HG02623 (cell line): ENCODE results near the gene CELSR1.
"Not testable (repeated sequence)": the region's sequence is repeated elsewhere in the genome, so short reads cannot be mapped to it uniquely, and the experiment has no call there.

ENCODE experiments used
- ATAC-seq: cut with Tn5 transposase; IDR thresholded peaks from one replicate; pipeline ENCODE4 v1.9.1; 2021; ENCODE audit warnings: moderate library complexity; ENCODE audit not compliant: unreplicated experiment

Gene CELSR1

DNA sequence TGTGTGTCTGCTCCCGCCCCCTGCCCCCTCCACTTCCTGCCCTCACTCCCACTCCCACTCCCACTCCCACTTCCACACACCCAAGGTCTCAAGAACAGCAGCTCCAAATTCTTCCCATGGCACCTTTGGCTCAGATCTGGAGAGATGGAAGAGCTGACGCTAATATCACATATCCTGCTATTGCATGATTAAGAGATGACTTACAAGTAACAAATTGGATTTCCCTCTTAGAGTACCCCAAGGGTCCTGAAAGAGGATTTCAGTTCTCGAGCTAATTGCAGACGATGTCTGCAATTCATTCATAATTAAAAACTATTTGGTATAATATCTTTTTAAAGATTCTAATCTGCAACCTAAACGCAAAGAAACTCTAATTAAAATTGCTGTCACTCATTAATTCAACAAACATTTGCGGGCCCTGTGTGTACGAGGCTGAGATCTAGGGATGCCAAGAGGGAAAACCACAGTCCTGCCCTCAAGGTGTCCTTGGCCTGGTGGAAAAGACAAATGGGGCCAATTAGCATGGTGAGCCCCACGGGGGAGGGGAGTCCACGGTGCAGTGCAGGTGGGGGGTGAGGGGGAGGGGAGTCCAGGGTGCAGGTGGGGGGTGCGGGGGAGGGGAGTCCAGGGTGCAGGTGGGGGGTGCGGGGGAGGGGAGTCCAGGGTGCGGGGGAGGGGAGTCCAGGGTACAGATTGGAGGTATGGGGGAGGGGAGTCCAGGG is 50.3 kb downstream of the CELSR1 start:
- ATAC-seq: no peak

DNA sequence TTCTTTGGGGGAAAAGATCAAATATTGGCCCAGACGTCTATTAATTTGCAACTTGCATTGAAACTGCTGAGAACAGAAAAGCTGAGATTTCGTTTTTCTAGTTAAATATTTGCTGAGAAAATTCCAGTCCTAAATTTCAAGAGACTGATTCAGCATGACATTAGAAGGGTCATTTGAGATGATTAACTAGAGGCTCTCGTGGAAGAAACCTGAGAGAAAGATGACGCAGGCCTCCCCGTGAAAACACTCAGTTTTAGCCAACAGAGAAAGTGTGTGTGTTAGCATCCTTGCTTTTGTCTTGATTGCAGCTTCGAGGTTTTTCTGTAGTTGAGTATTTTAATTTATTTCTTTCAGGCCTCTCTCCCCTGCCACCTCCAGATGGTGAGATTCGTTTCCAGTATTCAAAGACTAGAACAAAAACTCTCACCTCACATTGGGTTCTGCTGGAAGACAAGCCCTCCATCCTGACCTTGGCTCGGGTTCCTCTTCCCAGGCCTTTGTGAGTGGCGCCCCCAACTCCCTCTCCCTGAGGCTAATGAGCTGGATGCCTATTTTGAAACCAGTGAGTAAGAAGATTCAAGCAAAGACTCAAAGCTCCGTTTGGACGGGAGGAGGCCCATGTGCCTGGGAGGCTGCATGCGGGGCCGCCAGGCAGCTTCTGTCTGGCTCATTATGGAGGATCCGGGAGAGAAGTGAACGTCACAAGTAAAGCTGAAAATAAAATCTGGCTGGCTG is 52.4 kb downstream of the CELSR1 start:
- no peak for ATAC-seq

DNA sequence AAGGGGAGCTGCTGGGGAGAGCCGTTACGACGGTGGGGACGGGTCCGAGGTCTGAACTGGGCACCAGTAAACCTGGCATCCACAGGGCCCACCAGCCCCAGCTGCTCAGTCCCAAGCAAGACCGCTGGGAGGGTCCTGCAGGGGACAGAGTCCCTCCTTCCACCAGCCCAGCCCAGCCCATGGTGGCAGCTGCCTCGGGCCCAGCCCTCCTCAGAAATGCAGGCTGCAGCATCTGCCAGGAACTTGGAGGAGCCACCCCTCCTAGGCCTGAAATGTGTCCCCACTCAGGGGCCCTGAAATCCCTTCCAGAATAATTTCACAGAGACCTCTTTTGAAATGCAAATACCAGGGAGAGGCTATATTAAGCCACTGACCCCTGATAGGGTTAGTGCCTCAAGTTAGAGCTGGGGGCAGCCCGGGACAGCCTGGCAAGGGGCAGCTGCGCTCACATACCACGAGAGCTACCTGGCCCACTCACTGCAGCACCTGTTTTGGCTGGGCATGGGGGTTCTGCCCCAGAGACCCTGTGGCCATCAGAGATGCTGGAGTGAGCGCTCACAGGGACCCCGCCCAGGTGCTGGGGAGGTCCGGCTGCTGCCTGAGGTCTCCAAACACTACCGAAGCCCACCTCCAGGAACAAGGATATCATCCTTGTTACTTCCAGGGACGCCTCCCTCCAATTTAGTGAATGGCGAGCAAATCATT is 53.1 kb downstream of the CELSR1 start:
- no peak for ATAC-seq

DNA sequence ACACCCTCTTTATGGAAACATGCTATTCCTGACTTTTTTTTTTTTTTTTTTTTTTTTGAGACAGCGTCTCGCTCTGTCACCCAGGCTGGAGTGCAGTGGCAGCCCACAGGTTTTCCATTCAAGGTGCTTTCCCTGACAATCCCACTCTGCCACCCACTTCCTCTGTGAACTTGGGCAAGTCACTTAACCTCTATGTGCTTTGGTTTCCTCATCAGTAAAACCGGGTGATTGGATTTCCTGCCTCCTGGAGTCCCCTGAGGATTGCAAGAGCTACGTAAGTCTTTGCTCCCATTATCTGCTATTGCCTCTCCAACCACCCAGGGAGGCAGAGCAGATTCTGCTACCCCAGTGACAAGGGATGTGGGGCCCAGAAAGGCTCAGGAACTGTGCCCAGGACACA is 54.1 kb downstream of the CELSR1 start:
- no peak for ATAC-seq

DNA sequence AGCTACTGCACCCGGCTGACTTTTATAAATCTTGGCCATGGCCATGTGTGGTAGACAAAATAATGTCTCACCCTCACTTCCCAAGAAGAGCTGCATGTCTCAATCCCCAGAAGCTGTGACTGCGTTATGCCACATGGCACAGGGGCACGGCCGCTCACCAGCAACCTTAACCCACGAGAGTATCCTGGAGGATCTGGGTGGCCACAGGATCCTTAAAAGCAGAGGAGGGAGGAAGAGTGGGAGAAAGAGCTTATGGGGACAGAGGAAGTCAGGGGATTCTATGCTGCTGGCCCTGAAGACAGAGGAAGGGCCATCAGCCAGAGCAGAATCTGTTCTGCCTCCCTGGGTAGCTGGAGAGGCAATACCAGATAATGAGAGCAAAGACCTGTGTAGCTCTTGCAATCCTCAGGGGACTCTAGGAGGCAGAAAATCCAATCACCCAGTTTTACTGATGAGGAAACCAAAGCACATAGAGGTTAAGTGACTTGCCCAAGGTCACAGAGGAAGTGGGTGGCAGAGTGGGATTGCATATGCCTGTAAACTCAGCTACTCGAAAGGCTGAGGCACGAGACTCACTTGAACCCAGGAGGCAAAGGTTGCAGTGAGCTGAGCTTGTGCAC is 55.3 kb downstream of the CELSR1 start:
- ATAC-seq: no peak

DNA sequence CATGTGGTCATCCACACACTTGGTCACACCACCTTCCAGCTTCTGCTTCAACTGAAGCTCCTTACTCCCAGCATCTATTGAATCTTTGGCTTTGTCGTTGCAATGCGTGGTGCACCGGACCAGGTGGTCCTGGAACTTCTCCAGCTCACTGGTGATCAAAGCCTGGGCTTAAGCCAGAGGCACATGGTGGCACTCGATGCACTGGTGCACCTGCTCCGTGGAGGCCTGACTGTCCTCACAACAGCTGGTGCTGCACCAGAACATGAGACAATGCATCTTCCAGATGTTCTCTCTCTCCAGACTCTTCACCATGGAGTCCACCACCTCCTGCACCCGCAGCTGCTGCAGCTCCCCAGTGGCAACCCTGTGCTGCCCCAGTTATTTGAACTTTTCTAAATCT is 56.0 kb downstream of the CELSR1 start:
- ATAC-seq: no peak

DNA sequence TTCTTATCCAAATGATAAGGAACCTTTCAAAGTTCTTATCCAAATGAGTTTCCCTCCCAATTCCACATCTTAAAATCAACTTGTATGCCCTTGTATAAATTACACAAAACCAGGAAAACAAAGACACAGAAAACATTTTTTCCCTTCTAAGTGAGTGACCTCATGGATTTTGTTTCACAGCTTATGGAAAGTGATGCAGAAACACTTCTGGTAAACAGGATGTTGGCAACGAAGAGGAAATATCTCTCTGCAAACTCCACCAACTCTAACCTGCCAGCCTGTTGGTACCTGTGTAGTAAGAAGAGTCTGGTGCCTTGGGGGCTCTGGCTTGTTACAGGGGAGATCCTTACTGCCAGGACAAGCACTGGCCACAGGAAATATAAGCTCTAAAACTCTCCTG is 57.0 kb downstream of the CELSR1 start:
- ATAC-seq: no peak

DNA sequence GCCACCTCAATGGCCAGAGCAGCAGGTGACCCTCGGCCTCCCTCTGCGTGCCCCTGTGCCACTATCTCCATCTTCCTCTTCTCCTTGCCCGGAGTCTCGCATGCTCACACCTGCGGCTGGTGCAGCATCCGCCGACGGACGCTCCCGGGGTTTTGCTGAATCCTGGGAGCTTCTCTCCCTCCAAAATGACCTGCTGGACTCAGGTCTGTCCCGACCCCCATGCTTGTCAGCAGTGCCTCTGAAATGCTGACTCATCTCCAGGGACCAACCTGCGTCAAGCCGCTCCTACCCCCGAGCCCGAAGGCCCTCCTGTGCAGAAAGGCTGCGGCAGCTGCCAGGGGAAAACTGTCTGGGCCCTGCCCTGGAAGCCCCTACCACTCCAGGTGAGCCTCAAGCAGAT is 58.4 kb downstream of the CELSR1 start:
- no peak for ATAC-seq

DNA sequence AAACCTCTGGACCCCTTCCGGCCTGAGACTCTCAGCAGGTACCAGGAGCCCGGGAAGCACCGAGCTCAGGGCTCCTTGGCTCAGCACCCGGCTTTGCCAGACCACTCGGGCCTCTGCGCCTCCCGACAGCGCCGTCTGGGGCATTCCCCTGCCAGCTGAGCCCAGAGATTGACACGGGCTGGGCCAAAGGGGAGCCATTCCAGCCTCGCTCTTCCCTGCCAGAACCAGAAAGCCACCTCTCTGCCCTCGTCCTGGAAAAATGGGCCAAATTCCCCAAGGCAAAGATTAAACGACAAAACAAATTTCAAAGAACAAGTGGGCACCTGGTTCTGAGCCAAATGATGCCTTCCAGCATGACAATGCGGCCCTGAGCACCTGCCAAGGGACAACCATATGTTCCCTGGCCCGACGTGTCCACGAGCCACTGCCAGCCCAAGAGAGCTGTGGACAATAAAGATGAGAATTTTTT is 59.3 kb downstream of the CELSR1 start:
- ATAC-seq: no peak

DNA sequence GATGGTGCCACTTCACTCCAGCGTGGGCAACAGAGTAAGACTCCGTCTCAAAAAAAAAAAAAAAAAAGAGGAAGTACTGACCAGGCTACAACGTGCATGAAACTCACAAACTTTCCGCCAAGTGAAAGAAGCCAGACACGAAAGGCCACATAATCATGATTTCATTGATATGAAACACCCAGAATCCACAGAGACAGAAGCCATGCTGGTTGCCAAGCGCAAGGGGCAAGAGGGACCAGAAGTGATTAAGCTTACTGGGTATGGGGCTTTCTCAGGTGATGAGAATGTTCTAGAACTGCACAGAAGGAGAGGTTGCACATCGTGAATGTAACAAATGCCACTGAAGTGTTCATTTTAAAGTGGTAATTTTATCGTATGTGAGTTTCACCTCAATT is 60.9 kb downstream of the CELSR1 start:
- no peak for ATAC-seq

DNA sequence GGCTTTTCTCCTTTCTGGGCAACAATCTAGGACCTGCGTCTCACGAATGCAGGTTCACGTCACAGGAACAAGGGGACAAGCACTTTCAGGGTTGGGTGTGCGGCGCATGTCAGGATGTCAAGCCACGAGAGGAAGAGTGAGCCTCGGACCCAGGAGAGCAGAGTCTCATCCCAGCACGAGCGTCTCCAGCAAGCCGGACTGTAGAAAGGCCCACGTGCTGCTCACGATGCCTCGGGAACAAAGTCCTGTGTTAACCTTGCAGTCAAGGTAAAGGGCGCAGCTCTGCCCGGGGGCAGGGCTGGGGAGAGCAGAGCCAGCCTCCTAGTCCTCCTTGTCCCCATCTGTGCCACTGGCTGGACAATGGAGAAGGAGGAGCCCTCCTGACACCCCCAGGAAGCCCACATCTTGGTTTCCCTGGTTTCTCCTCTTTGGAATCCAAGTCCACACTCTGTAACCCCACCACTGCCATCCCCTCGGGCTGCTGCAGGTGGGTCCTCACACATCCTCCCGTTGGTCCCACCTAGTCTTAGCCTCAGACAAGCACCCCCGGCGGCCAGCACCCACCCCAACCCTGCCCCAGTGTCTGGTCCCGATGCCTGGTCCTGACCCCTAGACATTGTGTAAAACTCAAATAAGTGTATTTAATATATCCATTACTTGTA is 63.4 kb downstream of the CELSR1 start:
- ATAC-seq: no peak

DNA sequence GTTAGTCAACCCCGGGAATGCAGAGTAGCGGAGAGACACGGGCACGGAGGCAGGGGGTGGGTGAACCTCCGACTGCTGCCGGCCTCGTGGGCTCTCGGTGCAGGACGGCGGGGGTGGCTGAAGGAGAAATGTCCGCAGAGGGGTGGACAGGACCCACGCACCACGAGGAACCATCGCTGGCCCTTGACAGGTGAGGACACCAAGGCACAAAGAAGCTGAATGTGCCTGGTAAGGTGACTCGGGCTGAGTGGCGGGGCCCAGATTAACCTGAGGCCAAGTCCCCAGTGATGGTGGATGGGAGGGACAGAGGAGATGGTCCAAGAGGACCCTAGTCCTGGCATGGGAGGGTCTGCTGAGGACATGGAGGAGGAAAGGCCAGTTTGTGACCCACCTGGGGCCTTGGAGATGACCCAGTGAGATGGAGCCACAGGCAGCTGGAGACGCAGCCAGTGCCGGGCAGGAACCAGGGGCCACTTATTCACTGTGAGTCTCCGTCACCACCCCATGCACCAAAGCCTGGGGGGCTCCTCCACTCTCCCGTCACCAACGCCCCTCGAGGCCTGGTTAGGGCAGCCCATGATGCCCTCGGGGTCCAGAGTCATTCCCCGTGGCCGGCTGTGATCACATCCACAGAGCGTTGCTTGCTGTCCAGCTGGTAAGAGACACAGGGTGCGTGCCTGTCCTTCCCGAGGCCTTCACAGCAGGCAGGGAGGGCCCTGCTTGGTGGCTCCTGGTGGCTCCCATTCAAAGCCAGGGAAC is 64.2 kb downstream of the CELSR1 start:
- ATAC-seq: no peak

DNA sequence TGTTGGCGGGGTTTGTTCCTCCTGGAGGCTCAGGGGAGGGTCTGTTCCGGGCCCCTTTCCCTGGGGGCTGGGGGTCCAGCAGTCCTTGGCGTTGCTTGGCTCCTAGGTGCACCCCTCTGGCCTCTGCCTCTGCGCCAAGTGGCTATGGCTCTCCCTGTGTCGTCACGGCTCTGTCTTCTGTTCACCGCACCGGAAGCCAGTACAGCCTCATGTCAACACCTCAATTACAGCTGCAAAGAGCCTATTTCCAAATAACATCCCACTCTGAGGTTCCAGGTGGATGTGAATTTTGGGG is 64.8 kb downstream of the CELSR1 start:
- ATAC-seq: no peak

DNA sequence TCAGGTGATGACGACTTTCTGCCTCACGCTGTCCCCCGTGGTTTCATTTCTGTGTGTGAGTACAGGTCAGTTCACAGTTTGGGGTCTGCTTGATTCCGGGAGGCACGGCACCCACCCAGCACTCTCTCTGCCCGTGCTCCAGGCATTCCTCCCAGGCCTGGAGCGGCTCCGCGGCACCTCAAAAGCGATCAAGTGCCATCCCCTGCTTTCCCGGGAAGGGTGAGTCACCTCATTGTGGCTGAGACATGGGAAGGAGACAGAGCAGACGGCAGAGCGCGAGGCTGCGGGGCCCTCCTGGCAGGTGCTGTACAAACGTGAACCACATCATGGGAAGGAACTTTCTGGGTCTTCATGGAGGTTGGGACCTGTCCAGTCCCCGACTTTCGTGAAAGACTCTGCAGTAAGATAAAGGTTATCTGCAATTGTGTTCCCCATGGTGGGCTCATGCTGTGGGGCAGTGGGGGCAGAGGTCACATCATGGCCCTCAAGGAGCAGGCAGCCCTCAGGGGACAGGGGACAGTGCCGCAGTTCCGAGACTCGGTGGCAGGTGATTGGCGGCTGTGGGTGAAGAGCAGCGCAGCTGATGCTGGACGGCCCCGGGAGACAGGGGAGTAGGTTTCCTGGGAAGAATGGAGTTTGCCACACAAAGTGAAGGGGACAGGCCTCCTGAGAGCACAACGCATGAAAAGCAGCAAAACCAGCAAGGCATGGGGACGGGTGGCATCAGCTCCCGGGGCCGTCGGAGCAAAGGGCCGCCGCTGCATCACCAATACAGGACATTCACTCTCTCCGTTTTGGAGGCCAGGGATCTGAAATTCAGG is 65.3 kb downstream of the CELSR1 start:
- no peak for ATAC-seq

DNA sequence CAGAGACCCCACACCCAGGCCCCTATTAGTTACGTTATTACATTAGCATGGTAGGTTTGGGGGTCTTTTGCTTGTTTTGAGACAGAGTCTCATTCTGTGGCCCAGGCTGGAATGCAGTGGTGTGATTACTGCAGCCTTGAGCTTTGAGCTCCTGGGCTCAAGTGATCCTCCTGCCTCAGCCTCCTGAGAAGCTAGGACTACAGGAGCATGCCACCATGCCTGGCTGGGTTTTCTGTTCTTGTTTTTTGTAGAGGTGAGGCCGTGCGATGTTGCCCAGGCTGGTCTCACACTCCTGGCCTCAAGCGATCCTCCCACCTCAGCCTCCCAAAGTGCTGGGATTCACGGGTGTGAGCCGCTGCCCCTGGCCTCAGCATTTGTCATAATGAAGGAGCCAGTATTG is 66.1 kb downstream of the CELSR1 start:
- not testable (repeated sequence) for ATAC-seq

DNA sequence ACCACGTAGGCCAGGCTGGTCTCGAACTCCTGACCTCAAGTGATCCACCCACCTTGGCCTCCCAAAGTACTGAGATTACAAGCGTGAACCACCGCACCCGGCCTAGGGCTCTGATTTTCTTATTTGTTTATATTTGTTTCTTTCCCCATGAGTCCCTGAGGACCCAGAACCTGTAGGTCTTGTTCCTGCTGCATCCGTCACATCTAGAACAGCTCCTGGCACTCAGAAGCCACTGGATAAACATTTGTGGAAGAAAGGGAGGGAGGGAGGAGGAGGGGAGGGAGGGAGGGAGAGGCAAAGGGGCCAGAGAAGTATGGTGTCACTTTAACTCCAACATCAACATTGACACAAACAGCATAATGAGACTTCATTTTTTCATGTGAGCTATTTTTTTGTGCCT is 67.7 kb downstream of the CELSR1 start:
- no peak for ATAC-seq

DNA sequence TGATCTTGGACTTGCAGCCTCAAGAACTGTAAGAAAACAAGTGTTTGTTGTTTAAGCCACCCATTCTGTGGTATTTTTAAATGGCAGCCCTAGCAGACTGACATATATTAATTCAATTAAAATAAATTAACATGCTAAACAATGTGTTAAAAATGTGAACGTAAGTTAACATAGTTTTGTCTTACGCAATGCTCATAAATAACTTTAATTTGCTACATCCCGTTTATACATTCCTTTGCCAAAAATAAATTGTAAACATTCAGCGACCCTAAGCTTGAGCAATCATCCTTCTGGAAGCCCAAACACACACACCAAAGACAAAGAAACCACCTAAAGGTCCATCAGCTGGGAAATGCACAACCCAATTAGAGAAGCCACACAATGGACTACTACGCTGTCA is 70.4 kb downstream of the CELSR1 start:
- ATAC-seq: no peak

DNA sequence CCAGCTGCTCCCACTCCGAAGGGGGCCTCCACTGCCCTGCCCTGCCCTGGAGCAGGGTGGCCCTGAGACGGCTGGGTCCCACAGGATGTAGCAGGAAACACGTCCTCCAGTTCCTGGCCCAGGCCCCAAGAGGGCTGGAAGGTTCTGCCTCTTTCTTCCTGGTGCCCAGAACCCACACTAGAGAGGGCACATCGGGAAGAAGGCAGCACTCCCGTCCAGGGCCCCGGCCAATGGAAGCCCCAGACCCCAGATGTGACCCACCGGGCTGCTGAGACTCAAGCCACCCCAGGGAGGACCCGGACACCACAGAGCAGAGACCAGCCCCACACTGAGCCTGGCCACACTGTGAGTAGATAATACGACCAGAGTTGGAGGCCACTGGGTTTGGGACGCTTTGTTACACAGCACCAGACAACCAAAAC is 71.2 kb downstream of the CELSR1 start:
- no peak for ATAC-seq

DNA sequence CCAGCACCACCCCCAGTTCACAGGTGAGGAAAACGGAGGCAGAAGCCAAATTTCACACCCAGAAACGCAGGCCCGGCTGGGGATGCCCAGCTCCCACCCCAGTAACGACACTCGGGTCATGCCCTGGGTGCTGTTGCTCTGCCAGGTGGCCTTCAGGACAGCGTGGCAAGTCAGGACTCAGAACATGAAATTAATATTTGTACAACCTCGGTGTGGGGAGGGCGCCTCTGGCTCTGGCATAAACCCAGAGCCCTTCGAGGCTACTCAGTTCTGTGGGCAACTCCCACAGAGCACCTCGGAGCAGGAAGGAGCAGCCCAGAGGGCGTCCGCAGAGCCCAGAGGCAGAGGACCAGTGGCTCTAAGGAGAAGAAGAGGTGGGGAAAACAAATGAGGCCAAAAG is 71.6 kb downstream of the CELSR1 start:
- ATAC-seq: no peak

DNA sequence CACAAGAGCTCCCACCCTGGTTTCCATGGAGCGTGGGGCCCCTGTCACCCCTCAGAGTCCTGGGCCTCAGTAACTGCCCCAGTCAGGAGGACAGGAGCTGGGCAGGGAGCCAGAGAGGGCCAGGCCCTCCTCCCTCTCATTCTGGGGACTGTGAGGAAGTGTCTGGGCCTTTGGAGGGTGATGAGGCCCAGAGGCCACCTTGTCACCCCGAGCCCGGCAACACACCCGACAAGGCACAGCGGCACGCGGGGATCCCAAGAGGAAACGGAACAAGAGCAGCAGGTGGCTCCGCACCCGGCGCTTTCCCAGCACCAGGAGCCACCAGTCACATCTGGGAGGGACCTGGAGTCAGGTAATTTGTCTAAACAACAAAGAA is 72.1 kb downstream of the CELSR1 start:
- no peak for ATAC-seq
